Left ventricle myocardium inferior (tissue), 1 donor: ENCODE measurements around the gene EPB41L5. TPM values are rescaled to one million over a fixed set of nuclear protein-coding genes. Genes with fewer than 3 reads are reported as not detected.

Source experiments
- DNase-seq: peaks from one replicate; pipeline ENCODE4 v3.0.0-alpha.2; 2020
- H3K27ac ChIP-seq: fragments of 200-600 bp; replicated peaks from 2 replicates; pipeline ENCODE4 v1.8.0; 2021
- H3K27me3 ChIP-seq: fragments of 200-600 bp; 2 replicates; pipeline ENCODE4 v1.8.0; 2021; ENCODE audit warnings: low read depth
- H3K36me3 ChIP-seq: fragments of 200-600 bp; 2 replicates; pipeline ENCODE4 v1.8.0; 2021
- H3K4me1 ChIP-seq: fragments of 200-600 bp; 2 replicates; pipeline ENCODE4 v1.8.0; 2021
- H3K4me3 ChIP-seq: fragments of 200-600 bp; 2 replicates; pipeline ENCODE4 v1.8.0; 2021; ENCODE audit warnings: mild to moderate bottlenecking, moderate library complexity
- H3K9me3 ChIP-seq: fragments of 200-600 bp; replicated peaks from 2 replicates; pipeline ENCODE4 v1.8.0; 2021
- CTCF ChIP-seq: fragments of 200-600 bp; IDR thresholded peaks from 2 replicates; pipeline ENCODE4 v1.8.0; 2021; ENCODE audit warnings: antibody characterized with exemption, mild to moderate bottlenecking, borderline replicate concordance
- intact Hi-C: fragments of 100-400 bp; cut with micrococcal nuclease; formaldehyde crosslinking; loops from one replicate; pipeline ENCODE4 v1.11.0; 2022
- total RNA-seq: library from RNA; stranded (reverse); fragmentation: NEBNext Ultra II Directional; extraction: Animal tissue kit (Norgen Biotek cat#: 25700); gene quantifications from one replicate; pipeline ENCODE4 v1.2.1, GENCODE V29; 2021
- donor health status: DM: no; HTN: yes; CAD: no; lungs with severe emphysema.

EPB41L5 gene
- total RNA-seq, 1 donor from 2014 or later: 9.1 TPM

GRCh38 chr2:120079647-120080046 lies 66.8 kb downstream of the EPB41L5 start:
- Histone ChIP-seq H3K4me1 (no peaks in the 10 kb centered on the region), H3K27ac (no peak overlapping the region), H3K36me3 (peaks cover 23% of the 10 kb centered on the region), H3K9me3 (peaks cover 4% of the 10 kb centered on the region), H3K4me3 (no peak overlapping the region), H3K27me3 (no peaks in the 10 kb centered on the region)
- DNase-seq: no peak
- intact Hi-C loops: no loop called here
- TF ChIP-seq CTCF: no peak

- TF ChIP-seq CTCF: no peak
- no peak for DNase-seq
- no peaks in the 10 kb centered on the region for H3K27me3 ChIP-seq
- no peak overlapping the region for H3K27ac ChIP-seq
- peaks cover 47% of the 10 kb centered on the region for H3K36me3 ChIP-seq
- no peaks in the 10 kb centered on the region for H3K9me3 ChIP-seq
- H3K4me1 ChIP-seq: no peaks in the 10 kb centered on the region
- intact Hi-C loops: no loop called here
- no peak overlapping the region for H3K4me3 ChIP-seq
Measured at GRCh38 chr2:120091436-120091835, 78.6 kb downstream of the EPB41L5 start.

- H3K36me3 ChIP-seq: peaks cover 32% of the 10 kb centered on the region
- intact Hi-C loops: no loop called here
- TF ChIP-seq CTCF: no peak
Measured at GRCh38 chr2:120094795-120095194, 81.9 kb downstream of the EPB41L5 start.

GRCh38 chr2:120100627-120101026 lies 87.8 kb downstream of the EPB41L5 start:
- intact Hi-C loops: no loop called here
- H3K36me3 ChIP-seq: peaks cover 17% of the 10 kb centered on the region
- no peak for DNase-seq
- H3K27me3 ChIP-seq: no peaks in the 10 kb centered on the region
- no peak overlapping the region for H3K4me3 ChIP-seq
- no peak for TF ChIP-seq CTCF
- H3K9me3 ChIP-seq: no peaks in the 10 kb centered on the region
- no peak overlapping the region for H3K27ac ChIP-seq
- H3K4me1 ChIP-seq: no peaks in the 10 kb centered on the region

More at GRCh38 chr2:120094795-120095194, 81.9 kb downstream of the EPB41L5 start:
- Histone ChIP-seq H3K27ac (no peak overlapping the region), H3K9me3 (no peaks in the 10 kb centered on the region), H3K27me3 (no peaks in the 10 kb centered on the region), H3K4me3 (no peak overlapping the region), H3K4me1 (no peaks in the 10 kb centered on the region)
- no peak for DNase-seq

GRCh38 chr2:120103723-120104467 lies 91.0 kb downstream of the EPB41L5 start:
- H3K4me3 ChIP-seq: no peak overlapping the region
- intact Hi-C loops: no loop called here
- no peaks in the 10 kb centered on the region for H3K27me3 ChIP-seq
- no peak overlapping the region for H3K27ac ChIP-seq
- no peak for TF ChIP-seq CTCF
- no peaks in the 10 kb centered on the region for H3K9me3 ChIP-seq
- peaks cover 19% of the 10 kb centered on the region for H3K4me1 ChIP-seq
- no peak for DNase-seq
- H3K36me3 ChIP-seq: peaks cover 14% of the 10 kb centered on the region
